ENCODE results near the gene SRGAP2C. TPM values are rescaled to one million over a fixed set of nuclear protein-coding genes. Genes with fewer than 3 reads are reported as not detected.
"Not testable (repeated sequence)": the region's sequence is repeated elsewhere in the genome, so short reads cannot be mapped to it uniquely, and the experiment has no call there.

SRGAP2C gene
- total RNA-seq, 1 experiment from 2014 or later = 67.6 TPM

GRCh38 chr1:121301876-121302275, 117.1 kb downstream of the SRGAP2C start:
- DNase-seq (ENCODE audit: low spot score); H3K27ac Mint-ChIP-seq; H3K27me3 Mint-ChIP-seq (ENCODE audit: low read depth); H3K4me3 Mint-ChIP-seq; ATAC-seq; H3K36me3 Mint-ChIP-seq; CTCF ChIA-PET; H3K4me1 Mint-ChIP-seq; POLR2A ChIA-PET; H3K9me3 Mint-ChIP-seq: not testable (repeated sequence)

- H3K36me3 Mint-ChIP-seq; H3K4me3 Mint-ChIP-seq; POLR2A ChIA-PET; CTCF ChIA-PET; H3K27ac Mint-ChIP-seq; DNase-seq (ENCODE audit: low spot score); H3K9me3 Mint-ChIP-seq; H3K27me3 Mint-ChIP-seq (ENCODE audit: low read depth); H3K4me1 Mint-ChIP-seq: not testable (repeated sequence)
- peak; percentile 52; the same call in 1 of the 2 replicates for ATAC-seq
Observed at GRCh38 chr1:121307759-121308158, 123.0 kb downstream of the SRGAP2C start.

- CTCF ChIA-PET; H3K4me3 Mint-ChIP-seq; H3K27me3 Mint-ChIP-seq (ENCODE audit: low read depth); ATAC-seq; POLR2A ChIA-PET; H3K36me3 Mint-ChIP-seq; DNase-seq (ENCODE audit: low spot score); H3K4me1 Mint-ChIP-seq; H3K9me3 Mint-ChIP-seq; H3K27ac Mint-ChIP-seq: not testable (repeated sequence)
Observed at GRCh38 chr1:121315509-121315908, 130.7 kb downstream of the SRGAP2C start.

GRCh38 chr1:121316081-121316480, 131.3 kb downstream of the SRGAP2C start:
- H3K4me1 Mint-ChIP-seq, POLR2A ChIA-PET, ATAC-seq: not testable (repeated sequence)

GRCh38 chr1:121317491-121318468, 133.0 kb downstream of the SRGAP2C start:
- H3K9me3 Mint-ChIP-seq; POLR2A ChIA-PET; DNase-seq (ENCODE audit: low spot score); H3K27me3 Mint-ChIP-seq (ENCODE audit: low read depth); H3K4me1 Mint-ChIP-seq; ATAC-seq; H3K27ac Mint-ChIP-seq; H3K36me3 Mint-ChIP-seq; CTCF ChIA-PET; H3K4me3 Mint-ChIP-seq: not testable (repeated sequence)

More at GRCh38 chr1:121316081-121316480, 131.3 kb downstream of the SRGAP2C start:
- H3K36me3 Mint-ChIP-seq; H3K4me3 Mint-ChIP-seq; DNase-seq (ENCODE audit: low spot score); CTCF ChIA-PET; H3K27ac Mint-ChIP-seq; H3K27me3 Mint-ChIP-seq (ENCODE audit: low read depth); H3K9me3 Mint-ChIP-seq: not testable (repeated sequence)

GRCh38 chr1:121318687-121319086, 133.9 kb downstream of the SRGAP2C start:
- CTCF ChIA-PET; H3K9me3 Mint-ChIP-seq; H3K36me3 Mint-ChIP-seq; DNase-seq (ENCODE audit: low spot score); POLR2A ChIA-PET; H3K27me3 Mint-ChIP-seq (ENCODE audit: low read depth); H3K4me3 Mint-ChIP-seq; H3K4me1 Mint-ChIP-seq; H3K27ac Mint-ChIP-seq: not testable (repeated sequence)
- ATAC-seq = peak; percentile 72

- H3K9me3 Mint-ChIP-seq; DNase-seq (ENCODE audit: low spot score); CTCF ChIA-PET; H3K4me1 Mint-ChIP-seq; ATAC-seq; H3K27me3 Mint-ChIP-seq (ENCODE audit: low read depth); H3K4me3 Mint-ChIP-seq; POLR2A ChIA-PET; H3K36me3 Mint-ChIP-seq; H3K27ac Mint-ChIP-seq: not testable (repeated sequence)
Observed at GRCh38 chr1:121321660-121322059, 136.9 kb downstream of the SRGAP2C start.

- CTCF ChIA-PET; H3K9me3 Mint-ChIP-seq; POLR2A ChIA-PET; ATAC-seq; H3K27me3 Mint-ChIP-seq (ENCODE audit: low read depth); H3K4me3 Mint-ChIP-seq; H3K4me1 Mint-ChIP-seq; H3K27ac Mint-ChIP-seq; H3K36me3 Mint-ChIP-seq; DNase-seq (ENCODE audit: low spot score): not testable (repeated sequence)
Observed at GRCh38 chr1:121324726-121325125, 140.0 kb downstream of the SRGAP2C start.

GRCh38 chr1:121332141-121332540, 147.4 kb downstream of the SRGAP2C start:
- H3K36me3 Mint-ChIP-seq; H3K27me3 Mint-ChIP-seq (ENCODE audit: low read depth); H3K4me3 Mint-ChIP-seq; DNase-seq (ENCODE audit: low spot score); H3K9me3 Mint-ChIP-seq; POLR2A ChIA-PET; ATAC-seq; H3K27ac Mint-ChIP-seq; H3K4me1 Mint-ChIP-seq; CTCF ChIA-PET: not testable (repeated sequence)

- POLR2A ChIA-PET; H3K27me3 Mint-ChIP-seq (ENCODE audit: low read depth); H3K36me3 Mint-ChIP-seq; H3K9me3 Mint-ChIP-seq; DNase-seq (ENCODE audit: low spot score); H3K4me1 Mint-ChIP-seq; H3K27ac Mint-ChIP-seq; H3K4me3 Mint-ChIP-seq; CTCF ChIA-PET: not testable (repeated sequence)
- peak; percentile 50 for ATAC-seq
Observed at GRCh38 chr1:121332599-121333562, 148.1 kb downstream of the SRGAP2C start.

- H3K27ac Mint-ChIP-seq; POLR2A ChIA-PET; H3K9me3 Mint-ChIP-seq; H3K36me3 Mint-ChIP-seq; H3K4me3 Mint-ChIP-seq; CTCF ChIA-PET; H3K4me1 Mint-ChIP-seq; ATAC-seq; H3K27me3 Mint-ChIP-seq (ENCODE audit: low read depth); DNase-seq (ENCODE audit: low spot score): not testable (repeated sequence)
Observed at GRCh38 chr1:121337958-121338357, 153.2 kb downstream of the SRGAP2C start.

- ATAC-seq; H3K36me3 Mint-ChIP-seq; POLR2A ChIA-PET; H3K4me1 Mint-ChIP-seq; H3K4me3 Mint-ChIP-seq; H3K9me3 Mint-ChIP-seq; H3K27ac Mint-ChIP-seq; H3K27me3 Mint-ChIP-seq (ENCODE audit: low read depth); CTCF ChIA-PET; DNase-seq (ENCODE audit: low spot score): not testable (repeated sequence)
Observed at GRCh38 chr1:121339611-121340010, 154.8 kb downstream of the SRGAP2C start.

All from WTC11 (cell line).